Stimulated activated CD4-positive, alpha-beta T cell treated with anti-CD3 and anti-CD28 coated beads, Interleukin-12 subunit alpha, Interleukin-12 subunit beta, amount 100 ng/mL, for 24 hours (primary cell): ENCODE measurements around the gene ZDHHC18.
A peak's percentile ranks its signal among the peaks of the same experiment; 100 is the strongest.
"Not testable (repeated sequence)": the region's sequence is repeated elsewhere in the genome, so short reads cannot be mapped to it uniquely, and the experiment has no call there.

Source experiments
- DNase-seq, 2 experiments: peaks; one replicate each; pipeline ENCODE4 v3.0.0-alpha.2; 2020; ENCODE audit warnings: low read depth in 2 of 2

The ZDHHC18 gene

DNA sequence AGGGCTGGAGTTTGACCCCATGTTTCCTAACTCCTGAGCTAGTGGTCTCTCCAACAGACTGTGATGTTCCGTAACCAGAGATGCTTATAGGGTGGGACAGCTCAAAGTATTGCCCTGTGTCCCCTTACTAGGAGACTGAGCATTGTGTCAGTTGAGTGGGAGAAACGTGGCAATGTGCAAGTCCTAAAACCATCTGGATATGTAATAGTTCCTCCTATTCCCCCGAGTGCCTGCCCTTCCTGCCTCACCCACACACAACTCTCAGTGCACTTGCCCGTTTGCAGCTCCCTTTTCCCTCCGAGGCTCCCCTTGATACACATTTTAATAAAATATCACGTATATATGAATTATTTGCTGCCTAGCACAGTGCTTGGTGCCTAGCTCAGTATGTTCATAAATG is 35.3 kb upstream of the ZDHHC18 start:
- no peak for DNase-seq

DNA sequence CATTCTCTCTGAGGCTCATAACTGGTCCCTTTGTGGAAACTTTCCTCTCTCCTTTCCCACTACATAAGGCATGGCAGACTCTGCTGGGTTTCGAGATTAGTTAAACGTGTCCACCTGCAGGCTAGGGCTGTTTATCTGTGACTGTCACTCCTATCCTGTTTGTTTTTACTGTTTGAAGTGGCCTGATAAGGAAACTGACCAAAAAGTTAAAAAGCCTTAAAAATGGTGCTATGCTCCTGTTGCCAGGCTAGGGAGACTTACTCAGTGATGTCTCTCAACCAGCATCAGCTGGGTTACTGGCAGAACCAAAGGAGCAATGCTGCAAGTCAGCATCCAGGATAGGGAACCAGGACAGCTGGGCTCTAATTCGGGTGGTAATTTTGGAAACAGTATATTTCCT is 34.9 kb upstream of the ZDHHC18 start:
- DNase-seq, result no peak

DNA sequence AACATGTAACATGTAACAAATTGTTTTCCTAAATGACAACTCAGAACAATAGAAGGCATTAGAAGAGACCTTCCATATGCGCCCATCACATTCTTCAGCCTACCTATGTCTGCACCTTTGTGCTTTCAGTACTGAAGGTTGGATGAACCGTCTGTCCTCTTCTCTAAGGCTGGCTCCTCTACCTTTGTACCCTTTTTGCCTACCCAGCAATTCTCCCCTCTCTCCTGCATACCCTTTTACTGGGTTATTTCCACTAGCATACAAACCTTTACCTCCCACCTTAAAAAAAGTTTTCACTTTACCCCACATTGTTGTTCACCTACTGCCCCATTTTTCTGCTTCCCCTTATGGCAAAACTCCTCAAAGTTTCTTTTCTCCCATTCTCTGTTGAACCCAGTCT is 33.6 kb upstream of the ZDHHC18 start:
- no peak for DNase-seq

DNA sequence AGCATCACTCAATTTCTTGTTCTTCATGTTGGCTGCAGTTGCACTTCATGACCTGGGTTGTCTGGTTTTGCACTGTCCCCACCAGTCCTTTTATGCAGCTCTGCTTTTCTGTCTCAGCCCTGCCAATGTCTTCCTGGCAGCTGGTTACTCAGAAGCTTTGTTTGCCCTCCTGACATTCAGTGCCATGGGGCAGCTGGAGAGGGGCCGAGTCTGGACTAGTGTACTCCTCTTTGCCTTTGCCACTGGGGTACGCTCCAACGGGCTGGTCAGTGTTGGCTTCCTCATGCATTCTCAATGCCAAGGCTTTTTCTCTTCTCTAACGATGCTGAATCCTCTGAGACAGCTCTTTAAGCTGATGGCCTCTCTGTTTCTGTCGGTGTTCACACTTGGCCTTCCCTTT is 32.1 kb upstream of the ZDHHC18 start:
- DNase-seq, result no peak

DNA sequence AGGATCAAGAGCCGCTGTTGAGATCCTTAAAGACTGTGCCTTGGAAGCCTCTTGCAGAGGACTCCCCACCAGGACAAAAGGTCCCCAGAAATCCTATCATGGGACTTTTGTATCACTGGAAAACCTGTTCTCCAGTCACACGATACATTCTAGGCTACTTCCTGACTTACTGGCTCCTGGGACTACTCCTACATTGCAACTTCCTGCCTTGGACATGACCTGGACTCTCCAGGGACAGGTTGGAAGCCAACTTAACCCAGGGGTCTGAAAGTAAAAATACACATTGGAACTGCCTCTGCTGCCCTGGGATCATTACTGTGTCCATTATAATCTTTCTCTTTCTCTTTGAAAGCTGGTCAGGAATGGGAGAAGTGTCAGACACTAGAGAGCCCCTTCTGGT is 28.9 kb upstream of the ZDHHC18 start:
- no peak for DNase-seq

DNA sequence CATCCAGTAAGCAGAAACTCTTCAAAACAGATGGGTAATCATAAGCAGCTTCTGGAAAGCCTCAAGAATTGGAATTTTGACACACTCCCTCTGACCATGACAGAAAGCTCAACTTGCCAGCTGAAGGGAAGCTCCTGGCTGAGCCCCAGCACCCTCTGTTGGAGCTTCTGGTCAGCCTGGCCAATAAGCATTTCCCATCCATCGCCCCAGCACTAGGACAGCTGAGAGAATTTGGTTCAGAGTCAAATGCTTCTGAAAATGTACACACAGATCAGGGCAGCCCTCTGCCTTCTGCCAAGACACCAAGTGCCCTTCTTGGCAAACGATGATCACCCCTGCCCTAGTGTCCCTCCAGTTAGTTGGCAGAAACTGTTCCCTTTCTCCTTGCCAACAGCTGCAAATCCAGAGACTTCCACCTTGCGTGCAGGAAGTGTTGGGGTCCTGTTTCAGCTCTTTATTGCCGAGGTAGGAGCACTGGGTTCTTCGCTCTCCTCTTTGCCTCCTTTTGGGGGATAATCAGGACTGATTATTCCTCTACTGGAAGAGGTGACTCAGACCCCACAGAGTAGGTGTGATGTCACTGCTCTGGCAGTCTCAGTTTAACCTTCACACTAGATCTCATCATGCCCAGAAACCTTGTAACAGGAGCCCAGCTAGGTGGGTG is 26.9 kb upstream of the ZDHHC18 start:
- no peak for DNase-seq

DNA sequence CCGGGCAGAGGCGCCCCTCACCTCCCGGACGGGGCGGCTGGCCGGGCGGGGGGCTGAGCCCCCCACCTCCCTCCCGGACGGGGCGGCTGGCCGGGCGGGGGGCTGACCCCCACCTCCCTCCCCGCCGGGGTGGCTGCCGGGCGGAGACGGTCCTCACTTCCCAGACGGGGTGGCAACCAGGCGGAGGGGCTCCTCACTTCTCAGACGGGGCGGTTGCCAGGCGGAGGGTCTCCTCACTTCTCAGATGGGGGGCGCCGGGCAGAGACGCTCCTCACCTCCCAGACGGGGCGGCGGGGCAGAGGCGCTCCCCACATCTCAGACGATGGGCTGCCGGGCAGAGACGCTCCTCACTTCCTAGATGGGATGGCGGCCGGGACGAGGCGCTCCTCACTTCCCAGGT is 22.6 kb upstream of the ZDHHC18 start:
- not testable (repeated sequence) for DNase-seq

DNA sequence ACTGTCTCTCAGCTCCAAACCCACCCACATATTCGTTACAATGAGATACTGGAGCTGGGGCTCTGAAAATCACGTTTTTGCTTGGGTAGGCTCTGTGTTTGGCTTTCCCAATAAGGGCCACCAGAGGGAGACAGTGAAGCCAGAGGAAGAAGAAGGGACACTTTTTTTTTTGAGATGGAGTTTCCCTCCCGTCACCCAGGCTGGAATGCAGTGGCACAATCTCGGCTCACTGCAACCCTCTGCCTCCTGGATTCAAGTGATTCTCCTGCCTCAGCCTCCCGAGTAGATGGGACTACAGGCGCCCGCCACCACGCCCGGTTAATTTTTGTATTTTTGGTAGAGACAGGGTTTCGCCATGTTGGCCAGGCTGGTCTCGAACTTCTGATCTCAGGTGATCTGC is 16.4 kb upstream of the ZDHHC18 start:
- peak; percentile 46 to 67 for DNase-seq

DNA sequence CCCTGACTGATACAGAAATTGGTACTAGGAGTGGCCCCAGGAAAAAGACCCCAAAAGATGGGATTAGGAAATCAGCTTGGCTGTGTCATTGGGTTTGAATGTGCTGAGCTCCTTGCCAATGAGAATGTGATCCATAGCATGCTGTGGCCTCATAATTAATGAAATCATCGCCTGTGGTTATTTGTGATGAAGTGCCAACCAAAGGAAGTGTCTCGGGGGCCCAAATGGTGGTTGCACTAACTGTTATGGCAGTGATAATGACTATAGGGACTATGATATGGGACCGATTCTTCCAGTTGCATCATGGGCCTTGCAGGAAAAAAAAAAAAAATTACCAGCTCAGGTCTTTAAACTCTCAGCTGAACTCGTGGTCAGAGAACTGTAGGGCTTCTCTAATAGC is 15.4 kb upstream of the ZDHHC18 start:
- no peak for DNase-seq

DNA sequence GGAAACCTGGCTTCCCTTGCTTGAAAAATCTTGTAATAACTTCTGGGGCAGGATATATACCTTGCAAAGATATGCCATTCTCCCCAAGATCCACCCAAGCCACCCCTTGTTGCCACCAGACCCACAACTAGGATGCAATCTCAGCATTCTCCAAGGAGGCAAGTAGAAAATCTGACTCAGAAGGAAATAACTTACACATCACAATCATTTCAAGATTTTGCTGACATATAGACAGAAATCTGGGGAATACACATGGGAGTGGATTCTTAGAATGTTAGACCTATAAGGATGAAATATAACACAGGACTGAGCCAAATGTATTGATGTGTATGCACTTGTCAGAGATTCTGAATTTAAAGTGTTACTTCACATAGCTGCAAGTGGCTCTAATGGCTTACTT is 14.8 kb upstream of the ZDHHC18 start:
- DNase-seq, result no peak

DNA sequence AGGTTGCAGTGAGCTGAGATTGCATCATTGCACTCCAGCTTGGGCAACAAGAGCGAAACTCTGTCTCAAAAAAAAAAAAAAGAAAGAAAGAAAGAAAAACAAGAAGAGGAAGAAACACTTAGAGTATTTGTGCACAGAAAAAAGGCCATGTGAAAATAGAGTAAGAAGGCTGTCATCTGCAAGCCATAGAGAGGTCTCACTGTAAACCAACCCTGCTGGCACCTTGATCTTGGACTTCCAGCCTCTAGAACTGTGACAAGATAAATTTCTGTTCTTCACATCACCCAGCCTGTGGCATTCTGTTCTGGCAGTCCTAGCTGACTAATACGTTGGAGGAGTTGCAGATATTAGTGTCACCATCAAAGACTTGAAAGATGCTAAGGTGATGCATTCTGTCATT is 12.1 kb upstream of the ZDHHC18 start:
- no peak for DNase-seq

DNA sequence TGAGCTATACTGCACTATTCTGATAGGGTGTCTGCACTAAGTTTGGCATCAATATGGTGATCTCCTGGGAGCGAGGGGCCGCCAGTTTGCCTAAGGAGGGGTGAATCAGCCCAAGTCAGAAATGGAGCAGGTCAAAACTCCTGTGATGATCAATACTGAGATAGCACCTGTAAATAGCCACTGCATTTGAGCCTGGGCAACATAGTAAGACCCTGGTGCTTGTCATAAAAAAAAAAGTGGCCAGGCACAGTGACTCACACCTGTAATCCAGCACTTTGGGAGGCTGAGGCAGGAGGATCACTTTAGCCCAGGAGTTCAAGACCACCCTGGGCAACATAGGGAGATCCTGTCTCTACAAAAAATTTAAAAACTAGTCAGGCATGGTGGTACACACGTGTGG is 11.6 kb upstream of the ZDHHC18 start:
- DNase-seq, result no peak

DNA sequence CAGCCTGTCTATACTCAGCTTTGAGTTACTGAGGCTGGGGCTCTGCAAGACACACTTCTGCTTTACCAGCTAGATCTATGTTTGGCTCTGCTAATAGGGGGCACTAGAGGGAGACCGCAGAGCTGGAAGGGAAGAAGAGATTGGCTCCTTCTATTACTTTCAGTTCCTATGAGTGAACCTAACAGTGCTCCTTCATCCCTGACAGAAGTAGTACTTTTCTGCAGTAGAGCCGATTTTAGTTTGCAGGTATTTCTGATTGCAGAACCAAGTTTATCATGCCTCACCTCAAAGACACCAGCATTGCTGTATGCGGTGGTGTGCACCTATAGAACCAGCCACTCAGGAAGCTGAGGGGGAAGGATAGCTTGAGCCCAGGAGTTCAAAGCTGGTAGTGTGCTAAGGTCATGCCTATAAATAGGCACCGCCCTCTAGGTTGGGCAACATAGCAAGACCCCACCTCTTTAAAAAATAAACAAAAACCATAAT is 5.7 kb upstream of the ZDHHC18 start:
- no peak for DNase-seq

DNA sequence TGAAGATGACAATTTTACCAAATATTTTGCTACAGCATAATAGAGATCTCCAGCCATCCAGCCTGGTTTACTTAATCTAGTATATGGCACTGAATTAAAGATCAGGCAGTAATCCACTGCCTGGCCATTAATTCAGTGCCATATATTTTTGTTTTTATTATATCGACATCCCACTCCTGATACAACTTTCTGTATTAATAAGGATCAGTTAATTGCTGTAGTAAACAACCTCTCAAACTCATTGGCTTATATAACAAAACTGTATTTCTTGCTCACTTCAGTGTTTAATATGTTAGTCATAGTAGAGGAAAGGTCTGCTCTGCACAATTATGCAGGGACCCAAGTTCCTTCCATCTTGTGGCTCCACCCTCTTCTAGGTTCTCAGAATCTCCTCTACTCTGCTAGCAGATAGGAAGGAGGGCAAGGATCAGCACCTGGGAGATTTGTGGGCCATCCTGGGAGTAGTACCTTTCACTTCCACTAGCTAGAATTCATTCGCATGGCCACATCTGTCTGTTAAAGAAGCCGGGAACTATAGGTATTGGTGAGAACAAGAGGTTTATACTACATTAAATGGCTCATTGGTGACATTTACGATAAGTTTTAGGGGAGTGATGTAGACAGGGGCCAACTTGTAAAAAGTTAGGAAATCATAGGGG is 3.6 kb upstream of the ZDHHC18 start:
- no peak for DNase-seq

DNA sequence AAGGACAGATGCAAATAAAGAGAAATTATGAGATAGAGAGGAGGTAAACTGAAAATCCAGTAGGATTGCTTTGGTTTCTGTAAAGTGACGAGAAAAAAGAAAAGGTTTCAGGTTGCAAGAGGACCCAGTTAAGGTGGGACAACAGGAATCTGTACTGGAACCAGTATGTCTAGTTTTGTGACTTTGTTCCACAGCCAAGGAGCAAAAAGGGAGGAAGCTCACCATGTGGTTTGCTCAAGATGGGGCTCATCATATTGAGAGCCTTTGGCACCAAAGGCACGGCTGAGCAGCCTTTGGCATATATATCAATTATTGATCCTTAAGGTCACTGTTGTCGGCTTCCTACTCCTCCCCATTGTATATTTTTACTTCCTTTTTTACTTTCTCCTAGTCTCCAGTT is 1.8 kb upstream of the ZDHHC18 start:
- DNase-seq, result no peak

DNA sequence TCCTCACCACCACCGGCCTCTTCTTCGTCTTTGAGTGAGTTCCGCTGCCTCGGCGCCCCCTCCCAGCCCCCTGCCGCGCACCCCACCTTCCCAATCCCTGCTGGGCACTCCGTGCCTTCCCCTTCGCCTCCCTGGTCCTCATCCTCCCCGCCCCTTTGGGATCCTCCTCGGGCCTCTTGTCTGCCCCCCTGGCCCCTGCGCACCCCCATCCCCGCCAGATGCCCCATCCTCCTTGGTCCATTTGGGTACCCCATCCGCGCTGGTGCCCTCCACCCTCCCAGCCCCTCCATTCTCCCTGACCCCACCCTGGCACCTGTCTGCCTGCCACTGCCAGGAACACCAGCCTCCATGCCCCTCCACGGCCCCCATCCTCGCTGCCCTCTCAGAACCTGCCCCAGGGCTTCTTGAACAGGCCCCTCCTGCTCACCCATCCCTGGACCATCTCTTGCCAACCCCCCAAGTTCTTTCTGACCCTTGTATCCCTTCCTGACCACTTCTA is 667 bp downstream of the ZDHHC18 start:
- no peak for DNase-seq

DNA sequence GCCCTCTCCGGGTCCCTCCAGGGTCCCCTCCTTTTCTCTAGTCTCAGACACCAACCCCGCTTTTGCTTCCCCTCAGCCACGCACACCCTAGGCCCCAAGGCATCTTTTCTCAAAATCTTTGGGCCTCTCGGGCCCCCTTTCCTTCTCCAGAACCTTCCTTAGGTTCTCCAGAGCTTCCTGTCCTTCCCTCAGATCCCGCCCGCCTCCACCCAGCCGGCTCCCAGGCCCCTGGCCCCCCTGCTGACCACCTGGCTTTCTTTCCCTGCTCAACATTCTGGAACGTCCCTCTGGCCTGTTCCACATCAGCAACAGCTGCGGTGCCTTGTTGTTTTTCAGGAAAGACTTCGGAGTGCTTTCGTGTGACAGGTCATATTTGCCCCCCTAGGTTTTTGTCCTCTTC is 1.2 kb downstream of the ZDHHC18 start:
- DNase-seq, result no peak

DNA sequence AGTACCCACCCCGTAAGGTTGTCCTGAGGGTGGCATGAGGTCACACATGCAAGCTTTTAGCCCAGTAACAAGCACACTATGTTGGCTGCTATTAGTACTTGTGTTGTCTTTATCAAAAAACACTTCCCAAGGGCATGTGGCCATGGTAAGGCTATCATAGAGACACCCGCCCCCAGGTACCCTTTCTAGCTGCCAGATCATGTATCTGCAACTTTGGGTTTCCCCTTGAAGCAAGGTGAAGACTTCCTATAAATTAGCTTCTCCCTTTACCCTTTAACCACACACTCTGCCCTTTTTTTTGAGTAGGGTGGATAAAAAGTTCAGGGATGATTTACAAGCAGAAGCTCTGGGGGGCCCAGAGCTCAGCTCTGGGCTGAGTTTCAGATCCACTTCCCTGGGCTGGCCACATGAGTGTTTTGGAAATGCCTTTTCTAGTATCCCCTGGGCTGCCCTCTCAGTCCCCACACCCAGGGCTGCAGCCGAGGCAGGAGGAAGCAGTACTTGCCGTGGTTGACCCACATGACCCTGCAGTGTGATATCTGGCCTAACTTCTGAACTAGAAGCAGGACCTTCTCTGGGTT is 2.0 kb downstream of the ZDHHC18 start:
- DNase-seq, result no peak

DNA sequence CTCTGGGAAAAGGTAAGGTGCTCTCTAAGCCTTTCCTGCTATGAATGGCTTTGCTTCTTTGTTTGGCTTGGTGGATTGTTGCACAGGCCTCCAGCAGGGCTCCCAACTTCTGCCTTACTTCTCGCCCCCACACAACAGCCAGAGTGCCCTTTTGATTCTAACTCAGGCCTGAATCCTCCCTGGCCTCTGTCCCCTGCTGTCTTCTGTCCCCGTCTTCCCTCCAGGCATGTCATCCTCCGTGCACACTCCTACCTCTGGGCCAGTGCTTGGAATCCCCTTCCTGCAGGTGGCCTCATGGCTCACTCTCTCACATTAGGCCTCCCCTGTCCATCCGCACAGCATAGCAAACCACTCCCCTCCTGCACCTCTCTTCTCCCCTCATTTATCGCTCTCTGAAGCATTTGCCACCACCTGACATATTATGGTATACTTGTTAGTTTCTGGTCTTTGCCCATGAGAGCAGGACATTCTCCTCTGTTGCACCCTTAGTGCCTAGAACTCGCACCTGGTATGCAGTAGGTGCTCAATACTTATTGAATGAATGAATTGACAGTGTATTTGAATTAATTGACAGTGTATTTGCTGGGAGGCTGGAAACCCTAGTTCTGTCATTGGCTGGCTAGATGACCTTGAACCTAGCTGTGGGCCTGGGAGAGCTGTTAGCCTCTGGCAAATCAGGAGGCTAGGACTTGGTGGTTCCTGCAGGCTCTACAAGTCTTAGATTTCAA is 2.9 kb downstream of the ZDHHC18 start:
- no peak for DNase-seq

DNA sequence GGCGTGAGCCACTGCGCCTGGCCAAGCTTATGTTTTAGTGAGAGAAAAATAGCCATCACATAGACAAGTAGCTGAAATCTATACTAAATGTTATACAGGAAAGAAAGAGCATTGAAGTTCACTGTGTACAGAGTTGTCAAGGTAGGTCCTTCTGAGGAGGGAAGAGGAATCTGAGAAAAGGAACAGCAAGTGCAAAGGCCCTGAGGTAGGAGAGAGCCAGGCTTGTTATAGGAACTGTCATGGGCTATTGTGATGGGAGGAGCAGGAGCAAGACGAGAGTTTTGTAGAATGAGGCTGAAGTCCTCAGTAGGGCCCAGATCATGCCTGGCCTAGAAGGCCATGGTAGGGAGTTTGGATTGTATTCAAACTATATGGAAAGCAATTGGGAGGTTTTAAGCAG is 4.6 kb downstream of the ZDHHC18 start:
- DNase-seq, result no peak

DNA sequence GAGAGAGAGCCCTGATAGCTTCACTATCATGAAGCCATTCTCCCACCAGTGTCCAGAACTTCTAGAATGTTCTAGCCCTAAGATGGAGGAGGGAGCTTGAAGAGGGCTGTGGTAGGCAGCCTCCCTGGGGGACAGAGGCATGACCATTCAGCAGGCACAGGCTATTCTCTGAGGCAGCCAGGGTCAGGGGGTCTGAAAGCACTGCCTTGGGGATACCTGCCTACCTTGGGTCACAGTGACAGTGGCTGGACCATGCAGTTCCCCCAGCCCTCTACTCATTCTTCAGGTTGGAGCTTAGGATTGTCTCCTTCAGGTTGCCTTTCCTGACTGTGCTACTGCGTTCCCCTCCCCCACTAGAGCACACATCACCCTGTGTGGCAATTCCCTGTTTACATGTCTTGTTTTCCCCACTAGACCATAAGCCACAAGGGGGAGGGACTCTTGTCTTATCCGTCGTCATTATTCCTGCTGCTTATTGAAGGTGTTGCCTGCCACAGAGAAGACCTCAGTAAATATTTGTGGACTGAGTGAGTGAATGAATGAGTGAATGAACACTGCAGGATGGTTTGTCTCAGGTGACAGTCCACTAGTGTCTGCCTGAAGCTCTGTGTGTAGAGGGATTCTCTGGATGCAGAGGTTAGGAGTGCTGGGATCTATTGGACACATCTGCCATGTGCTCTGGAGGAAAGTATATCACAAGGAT is 5.2 kb downstream of the ZDHHC18 start:
- DNase-seq, result no peak
